Sigmoid colon (tissue), 4 donors: ENCODE measurements around the gene SMAD1.
A peak's percentile ranks its signal among the peaks of the same experiment; 100 is the strongest.

Source experiments
- CTCF ChIP-seq, 4 experiments: fragments of 450-650 bp in 3 of 4; fragments of 200-600 bp in 1 of 4; IDR thresholded peaks; one replicate each; pipeline ENCODE4 v1.5.1; 2016 to 2019; ENCODE audit warnings: antibody characterized with exemption in 4 of 4, mild to moderate bottlenecking in 3 of 4, moderate library complexity in 2 of 4
- POLR2AphosphoS5 ChIP-seq, 4 donors: sonication (generic); formaldehyde crosslinking; IDR thresholded peaks; one replicate each; pipeline ENCODE4 v1.6.1; 2017; ENCODE audit warnings: antibody characterized with exemption in 4 of 4

GRCh38 chr4:145481164-145481941 is at the start of gene SMAD1:
- TF ChIP-seq CTCF (IDR thresholded peaks at IDR 0.05) (no peak), POLR2AphosphoS5 (IDR thresholded peaks at IDR 0.05) (peak; percentile 50 to 89 (median 71))
